WTC11 (cell line): ENCODE results near the gene MERTK. TPM values are rescaled to one million over a fixed set of nuclear protein-coding genes. Genes with fewer than 3 reads are reported as not detected.

ENCODE experiments used
- ATAC-seq: fragments of 200-7000 bp; cut with Tn5 transposase; 2 replicates; pipeline ENCODE4 v1.10.0; 2021; ENCODE audit warnings: mild to moderate bottlenecking, moderate library complexity
- CTCF ChIA-PET: fragments of 300-600 bp; sonication (Branson Sonifier 250); formaldehyde crosslinking; loops from one replicate; lab custom pipeline; 2021; ENCODE audit warnings: antibody characterized with exemption; lab: Charles Lee
- POLR2A ChIA-PET: fragments of 350-600 bp; sonication (Branson Sonifier 250); formaldehyde crosslinking; loops from one replicate; lab custom pipeline; 2021; ENCODE audit warnings: antibody characterized with exemption; lab: Charles Lee
- DNase-seq: peaks from one replicate; pipeline ENCODE4 v3.0.0; 2021; ENCODE audit warnings: low spot score
- H3K27ac Mint-ChIP-seq: 2 replicates; pipeline ENCODE4 v1.8.0; 2021; ENCODE audit warnings: mixed read lengths
- H3K27me3 Mint-ChIP-seq: 2 replicates; pipeline ENCODE4 v1.8.0; 2021; ENCODE audit warnings: low read depth, mild to moderate bottlenecking, moderate library complexity, mixed read lengths
- H3K36me3 Mint-ChIP-seq: 2 replicates; pipeline ENCODE4 v1.8.0; 2021; ENCODE audit warnings: mixed read lengths
- H3K4me1 Mint-ChIP-seq: 2 replicates; pipeline ENCODE4 v1.8.0; 2022; ENCODE audit warnings: mixed read lengths
- H3K4me3 Mint-ChIP-seq: 2 replicates; pipeline ENCODE4 v1.8.0; 2021; ENCODE audit warnings: mild to moderate bottlenecking, moderate library complexity, mixed read lengths
- H3K9me3 Mint-ChIP-seq: 2 replicates; pipeline ENCODE4 v1.8.0; 2021; ENCODE audit warnings: mixed read lengths
- CBFB ChIP-seq: sonication (generic); formaldehyde crosslinking; IDR thresholded peaks from 2 replicates; pipeline ENCODE4 v1.8.1; 2022; ENCODE audit warnings: mild to moderate bottlenecking, low read depth, missing genetic modification reagents
- EMX1 ChIP-seq: fragments of 250-450 bp; sonication (Bioruptor Pico); IDR thresholded peaks from 2 replicates; pipeline ENCODE4 v1.8.0; 2021; ENCODE audit warnings: mild to moderate bottlenecking
- ESRRA ChIP-seq: sonication (generic); formaldehyde crosslinking; IDR thresholded peaks from 2 replicates; pipeline ENCODE4 v1.8.1; 2022; ENCODE audit warnings: mild to moderate bottlenecking, missing genetic modification reagents, borderline replicate concordance
- ETV6 ChIP-seq: sonication (generic); formaldehyde crosslinking; IDR thresholded peaks from 2 replicates; pipeline ENCODE4 v1.8.1; 2022; ENCODE audit warnings: mild to moderate bottlenecking, missing genetic modification reagents
- FOXK1 ChIP-seq: sonication (generic); formaldehyde crosslinking; IDR thresholded peaks from 2 replicates; pipeline ENCODE4 v1.8.0; 2022; ENCODE audit warnings: mild to moderate bottlenecking, moderate library complexity, missing genetic modification reagents
- FOXP1 ChIP-seq: sonication (generic); formaldehyde crosslinking; IDR thresholded peaks from 2 replicates; pipeline ENCODE4 v1.8.0; 2022; ENCODE audit warnings: missing genetic modification reagents, mild to moderate bottlenecking, moderate library complexity, borderline replicate concordance
- GTF2I ChIP-seq: fragments of 250-450 bp; sonication (Bioruptor Pico); conservative IDR thresholded peaks from 2 replicates; pipeline ENCODE4 v1.4.0; 2021; ENCODE audit warnings: mild to moderate bottlenecking
- HMGA2 ChIP-seq: fragments of 250-450 bp; sonication (Bioruptor Pico); IDR thresholded peaks from 2 replicates; pipeline ENCODE4 v1.4.0; 2021; ENCODE audit warnings: mild to moderate bottlenecking, moderate library complexity
- IRF2 ChIP-seq: sonication (generic); formaldehyde crosslinking; IDR thresholded peaks from 2 replicates; pipeline ENCODE4 v1.8.0; 2022; ENCODE audit warnings: low read depth, missing genetic modification reagents, borderline replicate concordance
- JAZF1 ChIP-seq: fragments of 250-450 bp; sonication (Bioruptor Pico); IDR thresholded peaks from 2 replicates; pipeline ENCODE4 v1.9.0; 2021; ENCODE audit warnings: moderate library complexity, mild to moderate bottlenecking, inconsistent platforms
- KAT7 ChIP-seq: sonication (generic); formaldehyde crosslinking; IDR thresholded peaks from 2 replicates; pipeline ENCODE4 v1.8.1; 2023; ENCODE audit warnings: missing genetic modification reagents, mild to moderate bottlenecking, borderline replicate concordance
- MXD4 ChIP-seq: fragments of 250-450 bp; sonication (Bioruptor Pico); IDR thresholded peaks from 2 replicates; pipeline ENCODE4 v1.8.0; 2021; ENCODE audit warnings: mild to moderate bottlenecking, moderate library complexity, borderline replicate concordance
- NFYB ChIP-seq: sonication (generic); formaldehyde crosslinking; conservative IDR thresholded peaks from 2 replicates; pipeline ENCODE4 v1.8.0; 2022; ENCODE audit warnings: low read depth, missing genetic modification reagents
- OVOL2 ChIP-seq: fragments of 250-450 bp; sonication (Bioruptor Pico); IDR thresholded peaks from 2 replicates; pipeline ENCODE4 v1.9.0; 2021; ENCODE audit warnings: mild to moderate bottlenecking, borderline replicate concordance
- TEAD1 ChIP-seq: sonication (generic); formaldehyde crosslinking; IDR thresholded peaks from 2 replicates; pipeline ENCODE4 v1.8.0; 2022; ENCODE audit warnings: mild to moderate bottlenecking, missing genetic modification reagents
- ZBTB43 ChIP-seq: sonication (generic); formaldehyde crosslinking; IDR thresholded peaks from 2 replicates; pipeline ENCODE4 v1.8.1; 2023; ENCODE audit warnings: mild to moderate bottlenecking, missing genetic modification reagents
- ZMAT4 ChIP-seq: fragments of 250-450 bp; sonication (Bioruptor Pico); IDR thresholded peaks from 2 replicates; pipeline ENCODE4 v1.9.0; 2021; ENCODE audit warnings: mild to moderate bottlenecking
- ZNF219 ChIP-seq: sonication (generic); formaldehyde crosslinking; IDR thresholded peaks from 2 replicates; pipeline ENCODE4 v1.8.0; 2023; ENCODE audit warnings: missing genetic modification reagents, mild to moderate bottlenecking, borderline replicate concordance
- ZNF281 ChIP-seq: sonication (generic); formaldehyde crosslinking; IDR thresholded peaks from 2 replicates; pipeline ENCODE4 v1.8.0; 2023; ENCODE audit warnings: mild to moderate bottlenecking, missing genetic modification reagents
- ZNF317 ChIP-seq: sonication (generic); formaldehyde crosslinking; IDR thresholded peaks from 2 replicates; pipeline ENCODE4 v1.8.1; 2023; ENCODE audit warnings: low read depth, mild to moderate bottlenecking, moderate library complexity, missing genetic modification reagents, borderline replicate concordance
- ZNF396 ChIP-seq: fragments of 250-450 bp; sonication (Bioruptor Pico); IDR thresholded peaks from 2 replicates; pipeline ENCODE4 v1.8.0; 2021; ENCODE audit warnings: mild to moderate bottlenecking, moderate library complexity, borderline replicate concordance
- total RNA-seq: library from RNA; stranded (reverse); gene quantifications from 3 replicates; pipeline ENCODE4 v1.2.3, GENCODE V29; 2021
- TF ChIP-seq, protein P1 (sequence below): sonication (generic); formaldehyde crosslinking; conservative IDR thresholded peaks from 2 replicates; pipeline ENCODE4 v1.8.1; 2022; ENCODE audit warnings: mild to moderate bottlenecking, missing genetic modification reagents
- TF ChIP-seq, protein P2 (sequence below): fragments of 250-450 bp; sonication (Bioruptor Pico); IDR thresholded peaks from 2 replicates; pipeline ENCODE4 v1.8.0; 2021; ENCODE audit warnings: mild to moderate bottlenecking
- TF ChIP-seq, protein P3 (sequence below): fragments of 250-450 bp; sonication (Bioruptor Pico); IDR thresholded peaks from 2 replicates; pipeline ENCODE4 v1.9.0; 2021; ENCODE audit warnings: mild to moderate bottlenecking, borderline replicate concordance

The MERTK gene
- total RNA-seq, 1 experiment from 2014 or later = 6.9 TPM

DNA sequence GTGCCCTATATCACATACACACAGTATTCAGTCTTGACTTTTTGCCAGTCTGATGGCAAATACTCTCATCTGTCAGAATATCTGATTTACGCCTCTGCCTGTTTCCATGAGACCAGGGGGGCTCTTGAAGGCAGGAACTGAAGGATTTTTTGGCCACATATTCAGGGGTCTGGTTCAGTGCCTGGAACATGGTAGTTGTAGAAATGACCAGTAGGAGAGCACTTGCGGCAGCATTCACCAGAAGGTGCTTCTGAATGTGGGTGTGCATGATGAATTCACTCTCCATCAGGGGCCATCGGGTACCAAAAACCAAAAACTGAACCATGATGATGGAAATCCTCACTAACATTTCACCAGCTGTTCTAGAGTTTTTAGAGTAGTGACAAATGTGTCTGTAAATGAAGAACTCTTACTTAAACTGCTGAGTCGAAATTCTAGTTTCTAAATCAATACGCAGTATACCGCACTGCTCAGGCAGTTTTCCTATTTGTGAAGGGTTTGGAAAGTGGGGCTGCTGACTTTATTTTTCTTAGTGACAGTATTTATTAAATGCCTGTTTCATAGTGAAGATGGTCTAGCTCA, 54.6 kb downstream of the MERTK start (continued):
- TF ChIP-seq IRF2 (CRISPR knock-in tag) (no peak), MXD4 (CRISPR knock-in tag) (no peak)
- TF ChIP-seq, protein P1, sequence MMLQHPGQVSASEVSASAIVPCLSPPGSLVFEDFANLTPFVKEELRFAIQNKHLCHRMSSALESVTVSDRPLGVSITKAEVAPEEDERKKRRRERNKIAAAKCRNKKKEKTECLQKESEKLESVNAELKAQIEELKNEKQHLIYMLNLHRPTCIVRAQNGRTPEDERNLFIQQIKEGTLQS (CRISPR knock-in tag) = no peak

GRCh38 chr2:111954602-111955332, 56.4 kb downstream of the MERTK start:
- no peaks in the 10 kb centered on the region for H3K9me3 Mint-ChIP-seq
- no peaks in the 10 kb centered on the region for H3K27me3 Mint-ChIP-seq
- DNase-seq = no peak
- POLR2A ChIA-PET = no interaction called here
- CTCF ChIA-PET = no interaction called here
- no peaks in the 10 kb centered on the region for H3K36me3 Mint-ChIP-seq
- ATAC-seq = no peak
- H3K4me1 Mint-ChIP-seq = no peaks in the 10 kb centered on the region
- H3K27ac Mint-ChIP-seq = no peak overlapping the region
- no peak overlapping the region for H3K4me3 Mint-ChIP-seq
- TF ChIP-seq HMGA2 (no peak), GTF2I (CRISPR knock-in tag) (no peak), JAZF1 (CRISPR knock-in tag) (no peak), KAT7 (CRISPR knock-in tag) (no peak), ESRRA (no peak), TEAD1 (CRISPR knock-in tag) (no peak), ETV6 (CRISPR knock-in tag) (no peak), FOXP1 (CRISPR knock-in tag) (no peak), ZBTB43 (CRISPR knock-in tag) (no peak), OVOL2 (no peak), EMX1 (CRISPR knock-in tag) (no peak), ZNF396 (CRISPR knock-in tag) (no peak)
- TF ChIP-seq, protein P2, sequence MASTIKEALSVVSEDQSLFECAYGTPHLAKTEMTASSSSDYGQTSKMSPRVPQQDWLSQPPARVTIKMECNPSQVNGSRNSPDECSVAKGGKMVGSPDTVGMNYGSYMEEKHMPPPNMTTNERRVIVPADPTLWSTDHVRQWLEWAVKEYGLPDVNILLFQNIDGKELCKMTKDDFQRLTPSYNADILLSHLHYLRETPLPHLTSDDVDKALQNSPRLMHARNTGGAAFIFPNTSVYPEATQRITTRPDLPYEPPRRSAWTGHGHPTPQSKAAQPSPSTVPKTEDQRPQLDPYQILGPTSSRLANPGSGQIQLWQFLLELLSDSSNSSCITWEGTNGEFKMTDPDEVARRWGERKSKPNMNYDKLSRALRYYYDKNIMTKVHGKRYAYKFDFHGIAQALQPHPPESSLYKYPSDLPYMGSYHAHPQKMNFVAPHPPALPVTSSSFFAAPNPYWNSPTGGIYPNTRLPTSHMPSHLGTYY = no peak
- TF ChIP-seq, all 79 proteins: peak for 0

DNA sequence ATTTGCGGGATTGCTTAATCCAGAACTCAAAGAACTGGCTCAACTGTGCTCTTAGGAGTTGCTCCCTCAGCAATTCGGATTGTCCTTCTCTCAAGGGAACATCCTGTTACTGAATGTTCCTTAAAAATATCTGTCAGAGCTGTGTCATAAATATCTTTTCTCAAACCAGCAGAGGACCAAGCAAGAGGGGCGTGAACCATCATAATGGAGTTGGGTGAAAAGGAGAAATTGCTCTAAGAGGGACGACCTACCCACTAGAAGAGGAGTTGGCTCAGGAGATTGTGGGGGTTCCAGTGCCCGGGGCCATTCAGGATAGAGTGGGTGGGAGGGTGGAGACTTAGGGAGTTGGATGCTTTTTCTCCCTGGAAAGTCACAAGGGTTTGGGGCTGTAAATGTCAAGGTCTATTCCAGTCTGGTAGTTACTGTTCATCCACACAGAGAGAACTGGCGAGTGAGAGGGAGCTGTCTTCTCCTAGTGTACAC, 59.5 kb downstream of the MERTK start:
- ChIA-PET POLR2A (no interaction called here), CTCF (interaction anchor here (1.0 to 1.3 kb wide), 2 partner anchors 59 to 60 kb away, joined by 3 read pairs; no protein-coding TSS in a partner anchor)
- Mint-ChIP-seq H3K36me3 (no peaks in the 10 kb centered on the region), H3K4me1 (peaks cover 4% of the 10 kb centered on the region), H3K27ac (no peak overlapping the region), H3K9me3 (no peaks in the 10 kb centered on the region), H3K4me3 (no peak overlapping the region), H3K27me3 (no peaks in the 10 kb centered on the region)
- ATAC-seq (no peak), DNase-seq (no peak)
- TF ChIP-seq FOXK1 (no peak), NFYB (CRISPR knock-in tag) (no peak), ZNF219 (CRISPR knock-in tag) (no peak), ZNF281 (CRISPR knock-in tag) (no peak), ZMAT4 (CRISPR knock-in tag) (no peak), ZNF317 (CRISPR knock-in tag) (no peak), CBFB (CRISPR knock-in tag) (no peak)
- TF ChIP-seq, protein P3, sequence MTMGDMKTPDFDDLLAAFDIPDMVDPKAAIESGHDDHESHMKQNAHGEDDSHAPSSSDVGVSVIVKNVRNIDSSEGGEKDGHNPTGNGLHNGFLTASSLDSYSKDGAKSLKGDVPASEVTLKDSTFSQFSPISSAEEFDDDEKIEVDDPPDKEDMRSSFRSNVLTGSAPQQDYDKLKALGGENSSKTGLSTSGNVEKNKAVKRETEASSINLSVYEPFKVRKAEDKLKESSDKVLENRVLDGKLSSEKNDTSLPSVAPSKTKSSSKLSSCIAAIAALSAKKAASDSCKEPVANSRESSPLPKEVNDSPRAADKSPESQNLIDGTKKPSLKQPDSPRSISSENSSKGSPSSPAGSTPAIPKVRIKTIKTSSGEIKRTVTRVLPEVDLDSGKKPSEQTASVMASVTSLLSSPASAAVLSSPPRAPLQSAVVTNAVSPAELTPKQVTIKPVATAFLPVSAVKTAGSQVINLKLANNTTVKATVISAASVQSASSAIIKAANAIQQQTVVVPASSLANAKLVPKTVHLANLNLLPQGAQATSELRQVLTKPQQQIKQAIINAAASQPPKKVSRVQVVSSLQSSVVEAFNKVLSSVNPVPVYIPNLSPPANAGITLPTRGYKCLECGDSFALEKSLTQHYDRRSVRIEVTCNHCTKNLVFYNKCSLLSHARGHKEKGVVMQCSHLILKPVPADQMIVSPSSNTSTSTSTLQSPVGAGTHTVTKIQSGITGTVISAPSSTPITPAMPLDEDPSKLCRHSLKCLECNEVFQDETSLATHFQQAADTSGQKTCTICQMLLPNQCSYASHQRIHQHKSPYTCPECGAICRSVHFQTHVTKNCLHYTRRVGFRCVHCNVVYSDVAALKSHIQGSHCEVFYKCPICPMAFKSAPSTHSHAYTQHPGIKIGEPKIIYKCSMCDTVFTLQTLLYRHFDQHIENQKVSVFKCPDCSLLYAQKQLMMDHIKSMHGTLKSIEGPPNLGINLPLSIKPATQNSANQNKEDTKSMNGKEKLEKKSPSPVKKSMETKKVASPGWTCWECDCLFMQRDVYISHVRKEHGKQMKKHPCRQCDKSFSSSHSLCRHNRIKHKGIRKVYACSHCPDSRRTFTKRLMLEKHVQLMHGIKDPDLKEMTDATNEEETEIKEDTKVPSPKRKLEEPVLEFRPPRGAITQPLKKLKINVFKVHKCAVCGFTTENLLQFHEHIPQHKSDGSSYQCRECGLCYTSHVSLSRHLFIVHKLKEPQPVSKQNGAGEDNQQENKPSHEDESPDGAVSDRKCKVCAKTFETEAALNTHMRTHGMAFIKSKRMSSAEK = no peak
